Measurements from ENCODE around the gene FUNDC2. TPM values are rescaled to one million over a fixed set of nuclear protein-coding genes. Genes with fewer than 3 reads are reported as not detected.

Gene FUNDC2
- total and polyA plus RNA-seq, 2 of the 13 experiments (the other 11 are each of a cell fraction or from before 2014, with no cell fraction given) = 65.3 to 109 TPM

- TF ChIP-seq MAF1 (CRISPR knock-in tag; IDR thresholded peaks at IDR 0.05; ENCODE audit: borderline replicate concordance) (no peak), ONECUT2 (CRISPR knock-in tag; IDR thresholded peaks at IDR 0.05) (no peak), NR2F1 (CRISPR knock-in tag; IDR thresholded peaks at IDR 0.05) (no peak), ZNF770 (CRISPR knock-in tag; IDR thresholded peaks at IDR 0.05) (no peak), HOXA7 (CRISPR knock-in tag; IDR thresholded peaks at IDR 0.05) (no peak), DMAP1 (CRISPR knock-in tag; IDR thresholded peaks at IDR 0.05) (peak; percentile 42; the same call in 1 of the 2 replicates), GTF2F1 (IDR thresholded peaks at IDR 0.05; ENCODE audit: low read length) (no peak), ZFP36 (IDR thresholded peaks at IDR 0.05; ENCODE audit: borderline replicate concordance, low read depth, low read length, partially characterized antibody) (no peak), ZNF567 (CRISPR knock-in tag; IDR thresholded peaks at IDR 0.05; ENCODE audit: borderline replicate concordance) (no peak), ZNF326 (CRISPR knock-in tag; IDR thresholded peaks at IDR 0.05; ENCODE audit: borderline replicate concordance) (no peak), TSC22D2 (CRISPR knock-in tag; IDR thresholded peaks at IDR 0.05; ENCODE audit: borderline replicate concordance) (no peak), ZNF850 (CRISPR knock-in tag; conservative IDR thresholded peaks at IDR 0.05) (no peak), ZFP36L2 (CRISPR knock-in tag; IDR thresholded peaks at IDR 0.05) (no peak), CENPT (CRISPR knock-in tag; IDR thresholded peaks at IDR 0.05; ENCODE audit: low read depth) (no peak), ZNF44 (CRISPR knock-in tag; IDR thresholded peaks at IDR 0.05) (no peak), HOXA9 (CRISPR knock-in tag; IDR thresholded peaks at IDR 0.05; ENCODE audit: borderline replicate concordance) (no peak), ZNF891 (CRISPR knock-in tag; IDR thresholded peaks at IDR 0.05) (0 out of 2 replicates have a peak, but pooled peaks have one; percentile 16), TMF1 (CRISPR knock-in tag; IDR thresholded peaks at IDR 0.05; ENCODE audit: low read depth) (peak; percentile 60; the same call in 1 of the 2 replicates), CBX2 (IDR thresholded peaks at IDR 0.05; ENCODE audit: low read depth, low read length) (no peak), CBX2 (CRISPR knock-in tag; IDR thresholded peaks at IDR 0.05; ENCODE audit: low read depth) (no peak), PRDM10 (CRISPR knock-in tag; IDR thresholded peaks at IDR 0.05; ENCODE audit: low read depth) (peak; percentile 35; the same call in 1 of the 2 replicates), ZNF20 (CRISPR knock-in tag; IDR thresholded peaks at IDR 0.05) (no peak), ZFP91 (CRISPR knock-in tag; IDR thresholded peaks at IDR 0.05; ENCODE audit: borderline replicate concordance) (peak; percentile 54), ZNF547 (CRISPR knock-in tag; IDR thresholded peaks at IDR 0.05) (no peak)
Measured at GRCh38 chrX:155026727-155027508, at the start of gene FUNDC2 (continued).

Measured in HepG2 (cell line).